SH-SY5Y (cell line): ENCODE results near the gene NUAK2.

ENCODE experiments used
- GATA2 ChIP-seq: IDR thresholded peaks from 2 replicates; pipeline ENCODE4 v1.6.1; 2011; ENCODE audit warnings: mild to moderate bottlenecking, low read depth, low read length
- GATA3 ChIP-seq: IDR thresholded peaks from 2 replicates; pipeline ENCODE4 v1.6.1; 2011; ENCODE audit warnings: low read depth, mild to moderate bottlenecking, low read length, moderate library complexity

DNA sequence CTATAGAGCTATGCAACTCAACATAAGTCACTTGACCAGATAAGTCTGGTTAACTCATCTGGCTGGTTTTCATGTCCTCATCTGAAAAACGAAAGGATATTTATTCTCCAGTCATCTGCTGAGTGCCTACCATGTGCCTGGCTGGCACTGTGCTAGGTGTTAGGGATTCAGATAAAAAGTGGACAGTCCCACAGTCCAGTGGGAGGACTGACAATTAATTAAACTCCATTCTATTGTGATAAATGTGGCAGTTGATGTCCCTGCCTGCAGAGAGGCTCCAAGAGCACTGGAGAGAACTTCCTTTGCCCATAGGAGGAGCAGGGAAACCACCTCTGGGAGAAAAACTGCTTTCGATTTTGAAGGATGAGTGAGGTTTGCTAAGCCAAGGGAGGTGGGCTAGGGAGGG lies 5.4 kb downstream of the NUAK2 start:
- TF ChIP-seq GATA2 (no peak), GATA3 (no peak)
